Umbilical cord (tissue), 2 donors: ENCODE measurements around the gene ARHGAP23. TPM values are rescaled to one million over a fixed set of nuclear protein-coding genes. Genes with fewer than 3 reads are reported as not detected.

ENCODE experiments used
- DNase-seq: peaks from one replicate; pipeline ENCODE4 v3.0.0-alpha.2; 2015; ENCODE audit warnings: low spot score
- total RNA-seq: library from RNA; depleted of rRNA; stranded (reverse); fragments of >200 nt; gene quantifications from one replicate; pipeline ENCODE4 v1.2.3, GENCODE V29; 2014; ENCODE audit warnings: low replicate concordance; ENCODE audit not compliant: insufficient read depth

Gene ARHGAP23
- total RNA-seq, 1 donor from 2014 or later: 10.8 TPM

DNA sequence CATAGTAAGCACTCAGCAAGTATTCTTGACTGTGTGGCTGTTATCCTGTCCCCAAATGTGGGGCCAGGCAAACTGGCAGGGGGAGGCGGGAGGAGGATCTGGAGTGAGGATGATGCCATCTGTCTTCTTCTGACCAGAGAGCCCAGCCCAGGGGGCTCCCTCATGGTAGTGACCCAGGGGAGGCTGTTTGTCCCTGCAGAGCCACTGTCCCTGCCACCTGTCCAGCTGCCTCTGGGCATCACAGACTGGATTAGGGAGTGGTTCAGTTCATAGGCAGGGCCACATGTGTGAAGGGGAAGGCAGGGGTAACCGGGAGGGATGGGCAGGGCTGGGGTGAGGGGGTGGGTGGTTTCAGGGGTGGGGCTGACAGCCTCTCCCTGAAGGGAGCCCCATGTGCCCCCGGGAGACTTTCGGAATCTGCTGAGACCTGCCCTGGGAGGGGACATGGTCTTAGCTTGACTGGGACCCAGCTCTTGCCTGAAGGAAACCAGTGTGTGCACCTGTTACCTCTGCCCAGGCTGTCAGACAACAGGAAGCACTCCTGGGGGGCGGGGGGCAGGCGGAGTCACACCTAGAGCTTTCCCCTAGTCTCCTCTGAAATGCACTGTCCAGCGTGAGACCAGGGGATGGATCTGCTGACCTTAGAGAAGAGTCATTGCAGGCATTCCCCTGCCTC lies 15.2 kb downstream of the ARHGAP23 start:
- no peak for DNase-seq

DNA sequence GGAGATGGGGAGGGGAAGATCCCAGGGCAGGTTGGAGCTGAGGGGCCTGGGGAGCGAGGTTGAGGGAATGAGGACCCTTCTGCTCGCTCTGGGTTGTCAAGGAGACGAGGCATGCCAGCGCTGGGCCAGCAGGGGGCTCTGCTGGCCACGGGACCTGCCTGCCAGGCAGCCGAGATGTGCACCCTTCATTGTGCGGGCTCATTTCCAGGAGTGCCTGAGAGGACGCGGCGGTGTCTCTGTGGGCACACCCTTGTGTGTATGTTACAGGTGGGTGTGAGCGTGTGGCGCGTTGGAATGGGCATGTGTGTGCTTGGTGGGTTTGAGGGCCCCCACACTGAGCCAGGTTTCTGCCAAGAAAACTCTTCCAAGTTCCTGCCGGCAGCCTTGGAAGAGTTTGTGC lies 15.9 kb downstream of the ARHGAP23 start:
- DNase-seq: peak; percentile 73

DNA sequence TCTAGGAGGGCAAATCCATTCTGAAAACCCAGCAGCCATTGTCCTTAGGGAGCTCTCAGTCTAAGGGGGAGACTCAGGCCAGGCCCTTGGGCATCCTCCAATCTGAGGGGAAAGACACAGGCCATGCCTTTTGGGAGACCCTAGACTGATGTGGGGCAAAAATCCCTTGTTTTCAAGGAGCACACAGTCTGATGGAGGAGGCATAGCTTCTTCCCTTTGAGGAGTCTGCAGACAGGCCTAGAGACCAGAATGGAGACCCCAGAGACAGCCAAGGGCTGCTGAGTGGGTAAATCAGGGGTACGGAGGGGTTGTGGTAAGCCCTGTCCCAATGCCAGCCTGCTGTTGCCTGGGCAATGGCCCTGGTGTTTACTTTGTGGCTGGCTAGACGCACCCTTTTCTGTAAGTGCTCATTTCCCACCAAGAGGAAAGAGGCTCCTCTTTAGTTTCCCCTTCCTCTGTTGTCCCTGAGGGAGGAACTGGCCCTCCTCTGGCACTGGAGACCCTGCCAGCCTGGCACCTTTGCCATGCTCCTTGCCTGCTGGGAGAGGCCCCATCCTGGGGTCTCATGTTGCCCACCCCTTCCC lies 19.3 kb downstream of the ARHGAP23 start:
- DNase-seq: no peak

DNA sequence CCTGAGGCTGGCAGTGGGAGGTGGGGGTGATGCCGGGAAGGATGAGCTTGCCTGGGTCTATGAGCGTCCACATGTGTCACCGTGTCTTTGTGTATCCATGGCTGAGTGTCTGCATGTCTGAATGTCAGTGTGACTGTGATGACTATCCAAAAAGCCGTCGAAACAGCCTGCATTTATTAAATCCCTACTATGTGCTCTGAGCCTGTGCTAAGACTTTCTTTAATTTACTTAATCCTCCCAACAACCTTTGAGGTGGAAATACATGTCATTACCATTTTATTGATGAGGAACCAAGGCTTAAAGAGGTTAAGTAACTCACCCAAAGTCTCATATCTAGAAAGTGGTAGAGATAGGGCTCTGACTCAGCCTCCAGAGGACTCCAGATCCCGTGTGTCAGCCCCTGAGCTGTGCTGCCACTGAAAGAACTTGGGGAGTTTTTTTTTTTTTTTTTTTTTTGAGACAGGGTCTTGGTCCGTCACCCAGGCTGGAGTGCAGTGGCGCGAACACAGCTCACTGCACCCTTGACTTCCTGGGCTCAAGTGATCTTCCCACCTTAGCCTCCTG lies 20.0 kb downstream of the ARHGAP23 start:
- DNase-seq: no peak

DNA sequence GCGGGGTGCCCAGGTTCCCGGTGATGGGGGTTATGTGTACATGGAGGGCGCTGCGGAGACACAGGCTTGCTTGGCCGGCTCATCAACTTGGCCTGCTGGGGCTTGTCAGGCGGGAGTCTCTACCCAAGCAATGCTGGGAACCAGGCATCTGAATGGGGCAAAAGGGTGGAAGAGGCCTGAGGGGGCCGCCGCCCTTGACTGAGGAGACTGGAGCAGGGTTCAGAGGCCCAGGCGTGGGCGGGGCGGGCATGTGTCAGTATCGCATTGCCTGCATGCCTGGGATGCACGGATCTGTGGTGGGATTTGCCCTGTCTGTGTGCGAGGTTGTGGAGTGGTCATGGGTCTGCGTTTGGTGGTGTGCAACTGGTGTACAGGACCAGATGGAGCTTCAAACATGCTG lies 21.1 kb downstream of the ARHGAP23 start:
- peak; percentile 92 for DNase-seq

DNA sequence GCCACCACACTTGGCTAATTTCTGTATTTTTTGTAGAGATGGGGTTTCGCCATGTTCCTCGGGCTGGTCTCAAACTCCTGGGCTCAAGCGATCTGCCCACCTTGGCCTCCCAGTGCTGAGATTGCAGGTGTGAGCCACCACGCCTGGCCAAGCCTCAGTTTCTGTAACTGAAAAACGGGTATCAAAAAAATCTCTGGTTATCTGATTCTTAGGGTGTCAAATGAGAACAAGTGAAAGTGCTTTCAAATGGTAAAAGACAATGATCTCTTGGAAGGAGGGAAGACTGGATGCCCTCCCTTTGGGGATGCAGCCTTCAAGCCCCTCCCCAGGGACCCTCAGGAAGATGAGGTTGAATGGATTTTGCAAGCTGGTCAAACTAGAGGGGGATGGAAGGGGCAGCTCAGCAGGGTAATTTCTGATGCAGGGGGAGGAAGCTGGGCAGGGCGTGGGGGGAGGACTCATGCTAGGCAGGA lies 22.3 kb downstream of the ARHGAP23 start:
- no peak for DNase-seq

DNA sequence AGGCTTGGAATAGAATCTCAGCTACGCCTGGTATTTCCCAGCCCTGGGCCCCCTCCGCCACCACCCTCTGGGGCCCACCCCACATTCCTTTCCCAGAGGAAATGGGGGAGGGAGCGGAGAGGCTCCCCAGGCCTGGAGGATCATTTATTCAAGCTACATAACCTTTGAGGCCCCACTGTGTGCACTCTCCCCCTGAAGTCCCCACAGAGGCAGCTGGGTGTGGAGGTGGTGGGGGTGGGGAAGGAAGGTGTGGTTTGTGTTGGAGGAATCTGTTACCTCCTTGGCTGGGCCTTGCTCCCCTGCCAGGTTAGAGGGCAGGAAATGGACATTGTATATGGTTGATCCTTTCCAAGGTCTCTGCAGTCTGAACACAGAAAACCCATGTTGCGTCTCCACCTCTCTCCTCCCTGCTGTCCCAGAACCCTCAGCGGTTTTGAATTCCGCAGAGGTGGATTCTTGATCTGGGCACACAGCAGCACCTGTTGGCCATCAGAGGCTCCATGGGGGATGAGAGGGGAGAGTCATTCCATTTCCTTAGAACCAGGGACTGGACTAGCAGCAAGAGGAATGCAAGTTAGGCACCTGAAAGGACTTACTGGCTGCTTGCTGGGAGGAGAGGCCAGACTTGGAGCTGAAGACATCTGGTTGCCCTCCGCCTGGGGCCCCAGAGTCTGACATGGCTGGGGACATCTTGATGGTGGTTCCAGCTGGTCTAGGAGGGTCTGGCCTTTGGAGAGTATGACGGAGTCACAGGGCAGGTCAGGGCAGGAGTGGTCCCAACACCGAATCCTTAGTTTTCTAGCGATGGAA lies 23.0 kb downstream of the ARHGAP23 start:
- DNase-seq: peak; percentile 93

DNA sequence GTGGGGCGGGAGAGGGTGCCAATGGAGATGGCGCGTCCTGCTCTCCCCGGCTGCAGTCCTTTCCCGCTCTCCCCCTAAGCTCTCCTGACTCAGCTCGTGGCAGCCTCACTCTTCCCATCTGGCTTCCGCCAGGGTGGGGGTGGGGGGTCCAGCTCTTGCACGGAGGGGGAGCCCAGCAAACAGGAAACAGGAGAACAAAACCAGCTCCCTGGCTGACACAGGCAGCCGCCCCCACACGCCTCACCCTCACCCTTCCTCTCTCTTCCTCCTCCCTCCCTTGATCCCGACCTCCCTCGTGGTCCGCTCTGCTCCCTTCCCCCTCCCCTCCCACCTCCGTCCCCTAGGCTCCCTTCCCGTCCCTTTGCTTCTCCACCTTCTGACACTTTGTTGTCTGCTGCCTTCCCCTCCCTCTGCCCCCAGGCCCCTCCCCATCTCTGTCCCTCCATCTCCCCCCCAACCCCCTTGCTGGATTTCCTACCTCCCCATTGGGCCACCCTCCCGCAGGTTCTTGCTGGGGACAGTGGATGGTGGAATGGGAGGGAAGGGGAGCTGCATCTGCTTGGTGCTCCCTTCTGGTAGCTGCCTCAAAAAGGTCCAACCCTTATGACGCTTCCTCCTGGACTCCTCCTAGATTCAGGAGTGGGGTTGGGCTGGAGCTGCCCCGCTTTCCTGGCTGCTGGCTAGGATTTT lies 23.7 kb downstream of the ARHGAP23 start:
- DNase-seq: peak; percentile 95

DNA sequence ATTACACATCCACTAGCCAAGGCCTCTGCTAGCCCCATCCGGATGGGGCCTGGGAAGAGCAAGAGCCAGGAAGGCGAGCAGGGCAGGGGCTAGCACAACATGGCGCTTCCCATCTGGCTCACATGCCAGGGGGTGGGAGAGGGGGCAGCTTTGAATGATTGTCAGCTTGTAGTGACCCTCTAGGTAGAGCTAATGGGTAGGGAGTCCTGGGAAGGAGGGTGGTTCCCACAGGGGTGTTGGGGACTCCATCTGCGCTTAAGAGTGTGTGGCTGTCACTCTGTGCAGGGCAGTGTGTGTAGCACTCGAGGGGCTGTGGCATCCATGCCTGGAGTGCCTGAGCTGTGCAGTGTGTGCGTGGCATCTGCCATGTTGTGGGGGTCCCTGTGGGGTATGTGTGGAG lies 24.5 kb downstream of the ARHGAP23 start:
- DNase-seq: no peak

DNA sequence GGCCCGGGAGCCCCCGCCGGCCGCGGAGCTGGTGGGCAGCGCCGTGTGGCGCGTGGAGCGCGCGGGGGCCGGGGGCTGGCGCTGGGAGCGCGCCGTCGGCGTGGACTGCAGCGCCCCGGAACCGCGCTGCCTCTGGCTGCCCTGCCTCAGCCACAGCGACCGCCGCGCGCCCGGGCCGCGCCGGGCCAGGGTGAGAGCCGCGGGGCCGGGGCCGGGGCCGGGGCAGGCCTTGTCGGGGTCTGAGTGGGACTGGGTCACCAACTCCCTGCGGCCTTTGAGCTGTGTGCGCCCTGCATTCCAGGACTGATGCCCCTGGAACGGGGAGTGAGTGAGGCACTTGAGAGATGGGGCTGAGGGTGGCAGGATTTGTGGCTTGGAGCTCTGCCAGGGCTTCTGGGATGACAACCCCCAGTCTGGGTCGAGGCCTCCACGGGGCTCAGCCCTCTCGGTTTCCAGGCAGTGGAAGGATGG lies 25.7 kb downstream of the ARHGAP23 start:
- DNase-seq: peak; percentile 86

DNA sequence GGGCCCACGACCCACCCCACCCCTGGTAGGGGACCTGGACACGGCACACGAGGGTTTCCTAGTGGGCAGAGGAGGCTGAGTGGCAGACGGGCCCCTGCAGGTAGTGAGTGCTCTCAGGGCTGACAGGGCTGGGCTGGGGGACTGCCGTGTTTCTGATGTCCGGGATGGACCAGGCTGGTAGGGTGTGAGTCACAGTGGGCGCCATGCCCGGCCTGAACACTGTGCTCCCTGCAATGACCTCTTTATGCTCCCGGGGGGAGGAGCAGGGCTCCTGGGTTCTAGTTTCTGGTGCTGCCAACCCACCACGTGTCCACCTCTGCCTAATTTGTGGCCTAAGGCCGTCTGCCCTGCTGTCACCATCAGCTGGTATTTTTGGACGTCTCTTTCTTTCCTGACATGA lies 26.3 kb downstream of the ARHGAP23 start:
- peak; percentile 76 for DNase-seq

DNA sequence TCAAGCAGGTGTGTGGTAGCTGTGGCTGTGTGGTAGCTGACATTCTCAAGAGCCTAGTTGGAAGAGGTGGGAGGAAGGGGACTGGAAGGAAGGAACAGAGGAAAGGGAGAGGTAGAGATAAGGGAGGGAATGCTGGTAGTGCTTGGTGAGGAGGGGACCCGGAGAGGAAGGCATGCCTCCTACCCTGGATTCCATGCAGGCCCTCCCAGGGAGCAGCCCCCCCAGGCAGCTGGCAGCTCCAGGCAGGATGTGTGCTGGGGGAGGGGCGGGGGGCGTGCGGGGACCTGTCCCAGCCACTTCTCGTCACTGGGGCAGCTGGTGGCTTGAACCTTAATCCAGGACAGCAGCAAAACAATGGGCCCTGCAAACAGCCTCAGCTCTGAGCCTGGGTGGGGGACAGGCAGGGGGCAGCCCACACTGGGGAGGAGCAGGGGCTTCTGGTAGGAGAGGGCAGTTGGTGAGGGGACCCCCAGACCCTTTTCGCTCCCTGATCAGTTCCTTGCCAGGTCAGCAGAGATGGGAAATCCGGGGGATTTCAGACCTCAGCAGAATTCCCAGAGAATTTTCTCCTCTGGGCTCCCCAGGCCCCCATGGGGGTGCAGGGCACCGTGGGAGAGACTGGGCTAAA lies 27.1 kb downstream of the ARHGAP23 start:
- no peak for DNase-seq

DNA sequence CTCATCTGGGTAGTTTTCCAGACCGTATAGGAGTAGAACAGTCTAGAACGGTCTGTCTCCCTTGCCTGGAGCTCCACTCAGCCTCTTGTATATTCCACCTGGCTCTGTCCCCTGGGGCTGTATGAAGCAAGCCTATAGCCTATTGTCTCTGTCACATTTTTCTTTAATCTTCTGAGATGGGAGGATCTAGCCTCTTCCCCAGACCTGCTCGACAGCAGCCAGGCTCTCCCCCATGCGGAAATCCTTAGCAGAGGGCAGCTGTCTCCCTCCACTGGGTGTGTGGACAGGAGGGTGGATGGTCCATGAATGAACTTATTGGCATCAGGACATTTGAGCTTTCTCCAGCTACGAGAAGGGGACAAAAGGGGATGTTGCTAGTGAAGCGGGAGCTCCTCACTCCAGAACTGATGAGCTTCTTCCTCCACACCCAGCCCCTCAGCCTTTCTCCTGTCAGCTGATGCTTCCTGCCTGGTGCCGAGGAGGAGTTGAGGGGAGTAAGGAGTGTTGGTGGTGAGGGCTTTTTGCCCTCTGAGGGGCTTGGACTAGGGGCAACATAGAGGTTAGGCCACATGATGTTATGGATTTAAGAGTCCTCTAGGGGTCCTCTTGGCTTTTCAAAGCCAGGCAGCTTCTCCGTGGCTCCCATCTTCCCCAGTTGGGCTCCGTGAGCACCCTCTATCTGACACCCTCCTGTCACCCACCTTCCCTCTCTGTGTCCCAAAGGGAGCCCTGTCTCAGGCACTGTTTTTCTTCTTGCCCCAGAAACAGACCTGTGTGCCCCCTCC lies 28.0 kb downstream of the ARHGAP23 start:
- DNase-seq: no peak

DNA sequence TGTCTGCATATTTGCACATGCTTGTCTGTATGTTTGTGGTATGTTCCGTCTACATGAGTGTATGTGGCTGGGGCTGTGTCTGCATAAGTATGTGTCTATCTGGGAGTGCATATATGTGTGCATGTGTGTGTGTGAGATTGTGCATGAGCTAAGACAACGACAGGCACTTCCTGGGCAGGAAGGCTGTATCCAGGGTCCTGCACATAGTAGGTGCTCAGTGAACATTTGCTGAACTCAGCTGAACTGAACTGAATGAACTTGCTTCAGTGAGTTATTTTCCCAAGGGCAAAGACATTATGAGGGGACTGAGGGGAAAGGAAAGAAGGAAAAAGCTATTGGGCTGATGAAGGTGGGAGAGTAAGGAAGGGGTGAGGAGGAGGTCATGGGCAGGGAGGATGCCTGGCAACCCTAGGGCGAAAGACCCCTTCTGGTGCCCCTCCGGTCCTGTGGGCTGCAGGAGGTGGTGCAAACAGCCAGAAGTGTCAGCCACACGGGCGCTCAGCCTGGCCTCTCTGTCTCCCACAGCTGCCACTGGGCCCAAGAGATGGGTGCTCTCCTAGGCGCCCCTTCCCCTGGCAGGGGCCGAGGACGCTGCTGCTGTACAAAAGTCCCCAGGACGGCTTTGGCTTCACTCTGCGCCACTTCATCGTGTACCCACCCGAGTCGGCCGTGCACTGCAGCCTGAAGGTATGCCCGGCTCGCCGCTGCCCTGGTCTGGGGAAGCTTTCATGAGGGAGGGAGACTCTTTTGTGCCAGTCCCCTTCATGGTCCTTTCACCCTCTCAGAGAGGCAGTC lies 29.5 kb downstream of the ARHGAP23 start:
- no peak for DNase-seq

DNA sequence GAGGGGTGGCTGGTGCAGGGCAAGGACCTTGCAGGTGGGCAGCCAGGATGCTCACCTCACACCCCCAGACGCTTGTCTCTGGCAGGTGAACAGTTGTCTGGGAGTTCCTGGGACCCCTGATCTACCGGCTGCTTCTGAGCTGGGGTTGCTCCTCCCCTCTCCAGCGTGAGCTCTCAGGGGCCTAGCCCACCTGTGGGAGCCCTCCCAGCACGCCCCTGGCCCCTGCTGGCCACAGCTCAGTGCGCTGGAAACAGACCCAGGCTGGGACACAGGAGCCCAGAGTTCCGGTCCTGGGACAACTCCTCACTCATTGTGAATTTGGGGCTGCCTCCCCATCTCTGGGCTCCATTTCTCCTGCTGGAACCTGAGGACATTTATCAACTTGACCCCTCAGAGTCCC lies 30.3 kb downstream of the ARHGAP23 start:
- no peak for DNase-seq

DNA sequence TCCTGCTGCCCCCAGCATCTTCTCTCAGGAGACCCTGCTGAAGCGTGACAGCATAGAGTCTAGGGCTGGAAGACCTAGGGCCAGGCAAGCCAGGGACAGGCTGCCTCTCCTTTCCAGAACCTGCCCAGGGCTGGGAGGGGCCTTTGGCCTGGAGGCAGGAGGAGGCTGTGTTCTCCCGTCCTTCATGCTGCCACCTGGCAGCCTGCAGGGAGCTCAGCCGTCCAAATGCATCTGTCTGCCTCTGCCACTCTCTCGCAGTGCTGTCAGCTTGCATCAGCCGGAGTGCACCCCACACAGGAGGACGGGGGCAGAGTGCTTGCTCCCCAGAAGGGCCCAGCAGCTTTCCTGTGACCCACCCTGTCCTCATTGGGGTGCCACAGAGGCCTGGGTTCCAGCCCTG lies 31.3 kb downstream of the ARHGAP23 start:
- DNase-seq: no peak

DNA sequence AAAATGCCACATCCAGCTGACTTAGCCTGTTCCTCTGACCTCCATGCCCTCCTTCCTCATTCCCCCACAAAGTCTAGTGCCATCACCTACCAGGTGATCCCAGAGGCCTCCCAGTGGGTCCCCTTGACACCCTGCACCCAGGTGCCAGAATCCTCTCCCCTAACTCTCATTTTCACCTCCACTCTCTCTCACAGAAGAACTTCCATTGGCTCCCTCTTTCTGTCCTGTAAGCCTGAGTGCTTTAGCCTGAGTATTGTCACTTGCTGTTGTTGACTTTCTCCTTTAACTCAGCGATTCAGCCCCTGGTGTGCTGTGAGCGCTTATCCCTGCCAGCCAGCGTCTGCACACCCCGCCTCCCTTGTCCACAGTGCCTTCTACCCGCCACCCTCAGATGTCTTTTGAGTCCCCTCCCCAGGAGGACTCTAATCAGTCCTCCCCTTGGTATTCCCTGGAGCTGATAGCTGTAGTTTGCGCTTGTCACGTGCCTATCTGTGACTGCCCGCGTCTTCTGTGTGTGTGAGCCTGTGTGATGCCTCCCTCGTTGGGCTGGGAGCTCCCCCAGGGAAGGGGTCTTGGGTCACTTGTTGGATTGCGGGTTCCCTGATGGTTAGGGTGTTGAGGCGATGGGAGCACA lies 31.9 kb downstream of the ARHGAP23 start:
- DNase-seq: no peak

DNA sequence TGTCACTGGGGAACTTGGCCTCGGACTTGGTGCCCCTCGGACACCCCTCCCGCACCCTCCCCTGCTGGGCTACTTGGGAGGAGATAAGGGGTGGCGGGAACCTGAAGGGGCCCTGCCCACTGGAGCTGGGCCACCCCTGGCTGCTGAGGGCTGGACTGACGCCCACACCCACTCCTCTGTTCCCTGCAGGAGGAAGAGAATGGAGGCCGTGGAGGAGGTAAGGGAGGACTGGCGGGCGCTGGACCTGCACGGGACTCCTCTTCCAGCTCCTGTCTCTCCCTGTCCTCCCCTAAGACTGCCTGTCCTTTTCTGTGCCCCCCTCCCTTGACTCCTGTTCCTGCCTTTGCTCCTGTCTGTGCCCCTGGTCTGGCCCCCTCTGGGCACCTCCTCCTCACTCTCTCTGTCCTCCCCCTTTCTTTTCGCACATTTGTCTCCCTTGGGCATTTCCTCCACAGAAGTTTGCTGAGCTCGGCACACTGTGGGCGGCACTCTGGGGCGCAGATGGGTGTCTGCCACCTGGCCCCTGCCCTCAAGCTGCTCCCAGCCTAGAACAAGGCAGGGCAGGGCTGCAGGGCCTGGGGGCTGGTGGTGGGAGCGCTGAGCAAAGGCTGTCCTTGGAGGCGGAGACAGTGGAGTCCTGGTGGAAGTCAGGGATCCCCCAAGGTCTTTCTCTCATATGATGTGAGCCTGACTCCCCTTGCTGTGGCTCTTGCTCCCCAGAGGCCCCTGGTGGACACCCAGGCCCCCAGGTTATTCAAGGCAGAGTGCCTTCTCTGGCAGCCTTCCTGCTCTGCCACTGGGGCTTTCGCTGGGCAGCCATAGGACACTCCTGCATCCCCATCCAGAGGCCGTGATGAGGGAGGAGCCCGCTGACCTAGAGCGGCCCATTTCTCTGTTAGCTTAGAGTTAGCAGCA lies 32.7 kb downstream of the ARHGAP23 start:
- no peak for DNase-seq
